KOPT-K1 (cell line): ENCODE results near the gene PTPN13.

ENCODE experiments used
- H3K27ac ChIP-seq: fragments of 200-600 bp; sonication (generic); 2 replicates; pipeline ENCODE4 v1.5.1; 2016; ENCODE audit warnings: antibody characterized with exemption, mild to moderate bottlenecking, low read depth, low read length; ENCODE audit not compliant: poor library complexity, severe bottlenecking
- H3K36me3 ChIP-seq: fragments of 200-600 bp; sonication (generic); 2 replicates; pipeline ENCODE4 v1.5.1; 2017; ENCODE audit warnings: antibody characterized with exemption, mild to moderate bottlenecking, low read length, moderate library complexity; ENCODE audit not compliant: insufficient read depth
- H3K9me3 ChIP-seq: fragments of 200-600 bp; sonication (generic); 2 replicates; pipeline ENCODE4 v1.5.1; 2017; ENCODE audit warnings: antibody characterized with exemption, low read length, mild to moderate bottlenecking; ENCODE audit not compliant: insufficient read depth, poor library complexity, severe bottlenecking

PTPN13 gene

GRCh38 chr4:86593688-86594558, at the start of gene PTPN13:
PTPN13 (plus strand) TSS chr4:86594315; CDS start chr4:86635257, 40,942 bp downstream.
- Histone ChIP-seq H3K27ac (no peak within 1 kb of the TSS), H3K36me3 (no peaks in the 10 kb centered on the region), H3K9me3 (no peaks in the 10 kb centered on the region)

GRCh38 chr4:86547140-86547539, 47.0 kb upstream of the PTPN13 start:
- Histone ChIP-seq H3K9me3 (no peaks in the 10 kb centered on the region), H3K27ac (no peak overlapping the region), H3K36me3 (no peaks in the 10 kb centered on the region)

GRCh38 chr4:86549163-86549788, 44.8 kb upstream of the PTPN13 start:
- Histone ChIP-seq H3K36me3 (no peaks in the 10 kb centered on the region), H3K9me3 (no peaks in the 10 kb centered on the region), H3K27ac (no peak overlapping the region)

- Histone ChIP-seq H3K27ac (no peak overlapping the region), H3K9me3 (no peaks in the 10 kb centered on the region), H3K36me3 (no peaks in the 10 kb centered on the region)
Measured at GRCh38 chr4:86551387-86551786, 42.7 kb upstream of the PTPN13 start.

- H3K36me3 ChIP-seq, result no peaks in the 10 kb centered on the region
- H3K27ac ChIP-seq, result no peak overlapping the region
- H3K9me3 ChIP-seq, result no peaks in the 10 kb centered on the region
Measured at GRCh38 chr4:86554646-86555045, 39.5 kb upstream of the PTPN13 start.

GRCh38 chr4:86556791-86557415, 37.2 kb upstream of the PTPN13 start:
- Histone ChIP-seq H3K9me3 (no peaks in the 10 kb centered on the region), H3K36me3 (no peaks in the 10 kb centered on the region), H3K27ac (no peak overlapping the region)

GRCh38 chr4:86557526-86557925, 36.6 kb upstream of the PTPN13 start:
- no peak overlapping the region for H3K27ac ChIP-seq
- no peaks in the 10 kb centered on the region for H3K36me3 ChIP-seq

GRCh38 chr4:86558258-86558657, 35.9 kb upstream of the PTPN13 start:
- no peaks in the 10 kb centered on the region for H3K9me3 ChIP-seq
- no peak overlapping the region for H3K27ac ChIP-seq
- H3K36me3 ChIP-seq, result no peaks in the 10 kb centered on the region

More at GRCh38 chr4:86557526-86557925, 36.6 kb upstream of the PTPN13 start:
- H3K9me3 ChIP-seq, result no peaks in the 10 kb centered on the region

- Histone ChIP-seq H3K36me3 (no peaks in the 10 kb centered on the region), H3K9me3 (no peaks in the 10 kb centered on the region), H3K27ac (no peak overlapping the region)
Measured at GRCh38 chr4:86558797-86559196, 35.3 kb upstream of the PTPN13 start.

GRCh38 chr4:86560447-86560846, 33.7 kb upstream of the PTPN13 start:
- Histone ChIP-seq H3K27ac (no peak overlapping the region), H3K36me3 (no peaks in the 10 kb centered on the region), H3K9me3 (no peaks in the 10 kb centered on the region)

- Histone ChIP-seq H3K9me3 (no peaks in the 10 kb centered on the region), H3K27ac (no peak overlapping the region), H3K36me3 (no peaks in the 10 kb centered on the region)
Measured at GRCh38 chr4:86561256-86561655, 32.9 kb upstream of the PTPN13 start.

GRCh38 chr4:86563416-86563815, 30.7 kb upstream of the PTPN13 start:
- H3K36me3 ChIP-seq, result no peaks in the 10 kb centered on the region
- no peak overlapping the region for H3K27ac ChIP-seq
- no peaks in the 10 kb centered on the region for H3K9me3 ChIP-seq

GRCh38 chr4:86564795-86565194, 29.3 kb upstream of the PTPN13 start:
- H3K27ac ChIP-seq, result no peak overlapping the region
- H3K36me3 ChIP-seq, result no peaks in the 10 kb centered on the region

GRCh38 chr4:86565651-86566050, 28.5 kb upstream of the PTPN13 start:
- H3K9me3 ChIP-seq, result no peaks in the 10 kb centered on the region
- no peak overlapping the region for H3K27ac ChIP-seq

More at GRCh38 chr4:86564795-86565194, 29.3 kb upstream of the PTPN13 start:
- H3K9me3 ChIP-seq, result no peaks in the 10 kb centered on the region

GRCh38 chr4:86569103-86569870, 24.8 kb upstream of the PTPN13 start:
- Histone ChIP-seq H3K27ac (no peak overlapping the region), H3K36me3 (no peaks in the 10 kb centered on the region), H3K9me3 (no peaks in the 10 kb centered on the region)

More at GRCh38 chr4:86565651-86566050, 28.5 kb upstream of the PTPN13 start:
- H3K36me3 ChIP-seq, result no peaks in the 10 kb centered on the region
